Activated CD8-positive, alpha-beta memory T cell treated with anti-CD3 and anti-CD28 coated beads for 36 hours (primary cell): ENCODE data around the gene PDE4D. TPM values are rescaled to one million over a fixed set of nuclear protein-coding genes. Genes with fewer than 3 reads are reported as not detected.
"Not testable (repeated sequence)": the region's sequence is repeated elsewhere in the genome, so short reads cannot be mapped to it uniquely, and the experiment has no call there.

Source experiments
- CTCF ChIA-PET: fragments of 350-600 bp; sonication (Branson Sonifier 250); formaldehyde crosslinking; loops from one replicate; lab custom pipeline; 2021; ENCODE audit warnings: antibody characterized with exemption; lab: Charles Lee
- POLR2A ChIA-PET: fragments of 350-600 bp; sonication (Branson Sonifier 250); formaldehyde crosslinking; loops from one replicate; lab custom pipeline; 2021; ENCODE audit warnings: antibody characterized with exemption; lab: Charles Lee
- total RNA-seq, 2 experiments: library from RNA; stranded (reverse); gene quantifications; one replicate each; pipeline ENCODE4 v1.2.3, GENCODE V29; 2021

PDE4D gene
- total RNA-seq, 2 experiments from 2014 or later, result 28.4 to 29.0 TPM

GRCh38 chr5:59782856-59783255 lies 110.7 kb downstream of the PDE4D start:
- POLR2A ChIA-PET, result no interaction called here
- CTCF ChIA-PET, result no interaction called here

- CTCF ChIA-PET, result no interaction called here
- POLR2A ChIA-PET, result no interaction called here
These were observed 114.1 kb downstream of the PDE4D start for GRCh38 chr5:59779453-59779852.

GRCh38 chr5:59777028-59777427 lies 116.5 kb downstream of the PDE4D start:
- ChIA-PET CTCF (no interaction called here), POLR2A (no interaction called here)

GRCh38 chr5:59773294-59773693 lies 120.2 kb downstream of the PDE4D start:
- POLR2A ChIA-PET, result no interaction called here
- CTCF ChIA-PET, result no interaction called here

GRCh38 chr5:59772757-59773156 lies 120.8 kb downstream of the PDE4D start:
- CTCF ChIA-PET, result no interaction called here
- POLR2A ChIA-PET, result no interaction called here

- POLR2A ChIA-PET, result no interaction called here
- CTCF ChIA-PET, result no interaction called here
These were observed 121.3 kb downstream of the PDE4D start for GRCh38 chr5:59772206-59772605.

GRCh38 chr5:59770953-59771352 lies 122.6 kb downstream of the PDE4D start:
- CTCF ChIA-PET, result no interaction called here
- POLR2A ChIA-PET, result no interaction called here

- ChIA-PET POLR2A (no interaction called here), CTCF (no interaction called here)
These were observed 123.7 kb downstream of the PDE4D start for GRCh38 chr5:59769832-59770231.

- ChIA-PET CTCF (no interaction called here), POLR2A (no interaction called here)
These were observed 124.5 kb downstream of the PDE4D start for GRCh38 chr5:59769041-59769360.

- POLR2A ChIA-PET, result no interaction called here
- CTCF ChIA-PET, result interaction anchor here (0.6 kb wide), 1 partner anchor 34 kb away, joined by 3 read pairs; no protein-coding TSS in a partner anchor
These were observed 125.1 kb downstream of the PDE4D start for GRCh38 chr5:59768152-59769040.

- POLR2A ChIA-PET, result no interaction called here
- CTCF ChIA-PET, result interaction anchor here (0.6 kb wide), 1 partner anchor 35 kb away, joined by 3 read pairs; no protein-coding TSS in a partner anchor
These were observed 125.8 kb downstream of the PDE4D start for GRCh38 chr5:59767681-59768151.

- CTCF ChIA-PET, result no interaction called here
- POLR2A ChIA-PET, result no interaction called here
These were observed 126.3 kb downstream of the PDE4D start for GRCh38 chr5:59767211-59767605.

GRCh38 chr5:59766427-59767210 lies 126.9 kb downstream of the PDE4D start:
- CTCF ChIA-PET, result no interaction called here
- POLR2A ChIA-PET, result no interaction called here

- ChIA-PET CTCF (interaction anchor here (0.6 kb wide), 1 partner anchor 33 kb away, joined by 3 read pairs; no protein-coding TSS in a partner anchor), POLR2A (no interaction called here)
These were observed 128.1 kb downstream of the PDE4D start for GRCh38 chr5:59765446-59765845.

- ChIA-PET CTCF (no interaction called here), POLR2A (no interaction called here)
These were observed 129.2 kb downstream of the PDE4D start for GRCh38 chr5:59764361-59764760.

- CTCF ChIA-PET, result no interaction called here
- POLR2A ChIA-PET, result no interaction called here
These were observed 130.0 kb downstream of the PDE4D start for GRCh38 chr5:59763541-59763940.

- POLR2A ChIA-PET, CTCF ChIA-PET: not testable (repeated sequence)
These were observed 131.3 kb downstream of the PDE4D start for GRCh38 chr5:59762232-59762631.

GRCh38 chr5:59760785-59761348 lies 132.7 kb downstream of the PDE4D start:
- CTCF ChIA-PET, result no interaction called here
- POLR2A ChIA-PET, result no interaction called here

GRCh38 chr5:59759600-59760351 lies 133.8 kb downstream of the PDE4D start:
- POLR2A ChIA-PET, result no interaction called here
- CTCF ChIA-PET, result no interaction called here
